ENCODE measurements around the gene CEACAM20.
A peak's percentile ranks its signal among the peaks of the same experiment; 100 is the strongest.

The CEACAM20 gene

GRCh38 chr19:44529536-44529935, at the start of gene CEACAM20:
TSS of gene CEACAM20 (minus strand) at chr19:44529675. CDS start at chr19:44529509, 166 bp downstream.
- H3K4me3 ChIP-seq (ENCODE audit: low read length) = no peak within 1 kb of the TSS
- no peak for DNase-seq (ENCODE audit: low read depth)
- no peak for TF ChIP-seq CTCF (conservative IDR thresholded peaks at IDR 0.05; ENCODE audit: low read length)

- DNase-seq (ENCODE audit: low read depth) = no peak
- no peak for TF ChIP-seq CTCF (conservative IDR thresholded peaks at IDR 0.05; ENCODE audit: low read length)
- no peak overlapping the region for H3K4me3 ChIP-seq (ENCODE audit: low read length)
Measured at GRCh38 chr19:44577566-44577874, 48.0 kb upstream of the CEACAM20 start.

GRCh38 chr19:44576843-44577565, 47.5 kb upstream of the CEACAM20 start:
- no peak overlapping the region for H3K4me3 ChIP-seq (ENCODE audit: low read length)
- peak; percentile 37 for DNase-seq (ENCODE audit: low read depth)
- TF ChIP-seq CTCF (conservative IDR thresholded peaks at IDR 0.05; ENCODE audit: low read length) = peak; percentile 67

GRCh38 chr19:44575116-44575700, 45.7 kb upstream of the CEACAM20 start:
- H3K4me3 ChIP-seq (ENCODE audit: low read length) = no peak overlapping the region
- no peak for DNase-seq (ENCODE audit: low read depth)
- TF ChIP-seq CTCF (conservative IDR thresholded peaks at IDR 0.05; ENCODE audit: low read length) = no peak

- no peak overlapping the region for H3K4me3 ChIP-seq (ENCODE audit: low read length)
- no peak for TF ChIP-seq CTCF (conservative IDR thresholded peaks at IDR 0.05; ENCODE audit: low read length)
- DNase-seq (ENCODE audit: low read depth) = no peak
Measured at GRCh38 chr19:44574186-44574950, 44.9 kb upstream of the CEACAM20 start.

- TF ChIP-seq CTCF (conservative IDR thresholded peaks at IDR 0.05; ENCODE audit: low read length) = no peak
- DNase-seq (ENCODE audit: low read depth) = no peak
- no peak overlapping the region for H3K4me3 ChIP-seq (ENCODE audit: low read length)
Measured at GRCh38 chr19:44573627-44574026, 44.2 kb upstream of the CEACAM20 start.

Data from AG10803 (cell line).